Ovary (tissue), 3 donors: ENCODE data around the gene SULT4A1.

Experiments
- CTCF ChIP-seq, 3 donors: fragments of 450-650 bp in 2 of 3; fragments of 200-600 bp in 1 of 3; IDR thresholded peaks; one replicate each; pipeline versions ENCODE4 v1.5.1 to v1.8.0; 2016 to 2022; ENCODE audit warnings: antibody characterized with exemption in 3 of 3, mild to moderate bottlenecking in 1 of 3
- EP300 ChIP-seq: sonication (generic); formaldehyde crosslinking; IDR thresholded peaks from one replicate; pipeline ENCODE4 v1.6.1; 2017; ENCODE audit warnings: antibody characterized with exemption
- POLR2A ChIP-seq: fragments of 450-650 bp; IDR thresholded peaks from one replicate; pipeline ENCODE4 v1.6.1; 2017; ENCODE audit warnings: antibody characterized with exemption, mild to moderate bottlenecking, moderate library complexity
- donor health status: DM: no; HTN: no; CAD: no.

DNA sequence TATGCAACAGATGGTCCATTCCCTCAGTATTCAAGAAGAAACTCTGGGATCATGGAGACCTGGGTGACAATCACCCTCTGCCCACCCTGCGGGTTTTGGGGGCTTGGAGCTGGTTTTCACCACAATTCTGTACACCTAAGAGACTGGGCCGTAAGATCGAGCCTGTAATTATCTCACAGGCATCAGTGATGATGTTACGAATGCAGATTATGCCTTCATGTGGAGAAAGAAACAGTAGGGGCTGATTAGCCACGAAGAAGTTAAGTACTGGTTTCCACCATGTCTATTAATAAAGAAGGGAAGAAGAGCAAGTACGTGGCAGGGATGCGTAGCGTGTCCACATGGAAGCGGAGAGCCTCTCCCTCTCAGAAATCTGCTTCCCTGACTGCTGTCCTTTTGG, 44.9 kb downstream of the SULT4A1 start:
- TF ChIP-seq CTCF (IDR thresholded peaks at IDR 0.05): no peak
- no peak for TF ChIP-seq POLR2A
- no peak for TF ChIP-seq EP300
